Measurements from ENCODE around the gene AKAP8L. TPM values are rescaled to one million over a fixed set of nuclear protein-coding genes. Genes with fewer than 3 reads are reported as not detected.
"Not testable (repeated sequence)": the region's sequence is repeated elsewhere in the genome, so short reads cannot be mapped to it uniquely, and the experiment has no call there.

The AKAP8L gene
- total RNA-seq, 1 experiment from 2014 or later: 123 TPM

DNA sequence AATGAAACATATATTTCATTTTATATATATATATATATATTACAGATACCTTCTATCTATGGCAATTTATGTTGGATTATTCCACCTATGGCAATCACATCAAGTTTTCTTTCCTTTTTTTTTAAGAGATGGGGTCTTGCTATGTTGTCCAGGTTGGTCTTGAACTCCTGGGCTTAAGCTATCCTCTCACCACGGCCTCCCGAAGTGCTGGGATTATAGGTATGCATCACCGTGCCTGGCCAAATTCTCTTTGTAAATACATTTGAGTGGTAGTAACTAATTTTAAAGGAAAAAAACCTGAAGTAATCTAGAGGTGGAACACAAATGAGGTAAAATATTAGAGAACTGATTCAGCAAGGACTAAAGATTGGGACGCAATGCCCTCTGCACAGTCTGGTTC, 64.9 kb downstream of the AKAP8L start:
- Histone ChIP-seq H3K27ac (ENCODE audit: insufficient read length, low read depth, low read length) (no peak overlapping the region), H3K79me2 (ENCODE audit: insufficient read depth, low read length) (no peaks in the 10 kb centered on the region), H2BK5ac (ENCODE audit: insufficient read length, low read length) (no peak overlapping the region), H2BK20ac (ENCODE audit: low read depth, low read length, poor library complexity, severe bottlenecking) (no peak overlapping the region), H3K4ac (ENCODE audit: low read depth, low read length) (no peak overlapping the region), H3K4me1 (ENCODE audit: insufficient read depth, low read length) (no peaks in the 10 kb centered on the region), H2BK15ac (ENCODE audit: low read depth, low read length) (no peak overlapping the region), H2AK5ac (ENCODE audit: insufficient read length, low read length) (no peak overlapping the region), H4K5ac (ENCODE audit: insufficient read length, low read depth, low read length) (no peak overlapping the region), H4K8ac (replicated peaks; ENCODE audit: insufficient read length, low read depth, low read length) (no peak overlapping the region), H3T11ph (ENCODE audit: low read length) (no peak overlapping the region), H3K79me1 (ENCODE audit: insufficient read depth, low read depth, low read length, poor library complexity, severe bottlenecking) (no peaks in the 10 kb centered on the region), H3K56ac (ENCODE audit: insufficient read length, low read depth, low read length) (no peak overlapping the region), H3K23me2 (ENCODE audit: insufficient read length, low read depth, low read length, poor library complexity, severe bottlenecking) (no peaks in the 10 kb centered on the region), H3K14ac (ENCODE audit: insufficient read depth, low read length) (no peak overlapping the region), H3K9me3 (ENCODE audit: control insufficient read depth, low read depth, low read length) (no peaks in the 10 kb centered on the region), H3K4me2 (ENCODE audit: insufficient read depth, insufficient read length, low read length) (no peak overlapping the region), H3K9ac (ENCODE audit: extremely low read depth, insufficient read length, low read length) (no peak overlapping the region), H4K91ac (ENCODE audit: insufficient read length, low read depth, low read length) (no peak overlapping the region), H2BK12ac (ENCODE audit: insufficient read length, low read depth, low read length) (no peak overlapping the region), H3K18ac (ENCODE audit: insufficient read length, low read depth, low read length) (no peak overlapping the region), H3K23ac (ENCODE audit: insufficient read length, low read depth, low read length) (no peak overlapping the region), H3K27me3 (ENCODE audit: insufficient read depth, low read length) (no peaks in the 10 kb centered on the region), H2BK120ac (ENCODE audit: low read depth, low read length, poor library complexity, severe bottlenecking) (no peak overlapping the region), H2AFZ (ENCODE audit: low read length) (no peak overlapping the region), H4K20me1 (ENCODE audit: control insufficient read depth, insufficient read depth, insufficient read length) (no peaks in the 10 kb centered on the region)
- Mint-ChIP-seq H3K27me3 (ENCODE audit: low read depth) (no peaks in the 10 kb centered on the region), H3K36me3 (ENCODE audit: insufficient read depth in 1 of 3, low read depth in 3 of 3) (peaks cover 38 to 56% (median 41%) of the 10 kb centered on the region in 3 experiments; a peak in 6 of 7 replicates), H3K27ac (no peak overlapping the region), H3K9me3 (no peaks in the 10 kb centered on the region; a peak in 1 of 5 replicates), H3K4me3 (no peak overlapping the region), H3K4me1 (no peaks in the 10 kb centered on the region)
- DNase-seq: no peak
- no CpG with 5 or more reads among the region's 4 CpGs for WGBS (ENCODE audit: extremely low coverage, insufficient read length, low lambda C conversion rate)
- TF ChIP-seq CTCF (conservative IDR thresholded peaks at IDR 0.05): no peak

DNA sequence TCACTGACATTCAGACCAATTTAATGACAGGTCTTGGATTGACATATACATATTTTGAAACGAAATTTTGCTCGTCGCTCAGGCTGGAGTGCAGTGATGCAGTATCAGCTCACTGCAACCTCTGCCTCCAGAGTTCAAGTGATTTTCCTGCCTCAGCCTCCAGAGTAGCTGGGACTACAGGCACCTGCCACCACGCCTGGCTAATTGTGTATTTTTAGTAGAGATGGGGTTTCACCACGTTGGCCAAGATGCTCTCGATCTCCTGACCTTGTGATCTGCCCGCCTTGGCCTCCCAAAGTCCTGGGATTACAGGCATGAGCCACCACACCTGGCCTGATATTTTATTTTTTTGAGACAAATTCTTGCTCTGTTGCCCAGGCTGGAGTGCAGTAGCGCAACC, 66.3 kb downstream of the AKAP8L start:
- H3K27ac Mint-ChIP-seq: peak overlapping the region in 2 of 3 experiments; percentile 23 to 65; a peak in 1 of 7 replicates
- H3K79me2 ChIP-seq (ENCODE audit: insufficient read depth, low read length); H3K56ac ChIP-seq (ENCODE audit: insufficient read length, low read depth, low read length); H2AK5ac ChIP-seq (ENCODE audit: insufficient read length, low read length); H2BK5ac ChIP-seq (ENCODE audit: insufficient read length, low read length); H2BK120ac ChIP-seq (ENCODE audit: low read depth, low read length, poor library complexity, severe bottlenecking); H2BK15ac ChIP-seq (ENCODE audit: low read depth, low read length); H2BK12ac ChIP-seq (ENCODE audit: insufficient read length, low read depth, low read length); H2AFZ ChIP-seq (ENCODE audit: low read length); H3K79me1 ChIP-seq (ENCODE audit: insufficient read depth, low read depth, low read length, poor library complexity, severe bottlenecking); H3K18ac ChIP-seq (ENCODE audit: insufficient read length, low read depth, low read length); H3K4me1 Mint-ChIP-seq; H3K9me3 Mint-ChIP-seq; H3K23me2 ChIP-seq (ENCODE audit: insufficient read length, low read depth, low read length, poor library complexity, severe bottlenecking); H3K27me3 ChIP-seq (ENCODE audit: insufficient read depth, low read length); H4K5ac ChIP-seq (ENCODE audit: insufficient read length, low read depth, low read length); H3K27ac ChIP-seq (ENCODE audit: insufficient read length, low read depth, low read length); H3K14ac ChIP-seq (ENCODE audit: insufficient read depth, low read length); H3K27me3 Mint-ChIP-seq (ENCODE audit: low read depth); H3K9ac ChIP-seq (ENCODE audit: extremely low read depth, insufficient read length, low read length); H3K23ac ChIP-seq (ENCODE audit: insufficient read length, low read depth, low read length); H2BK20ac ChIP-seq (ENCODE audit: low read depth, low read length, poor library complexity, severe bottlenecking); H3K9me3 ChIP-seq (ENCODE audit: control insufficient read depth, low read depth, low read length); H3K4me1 ChIP-seq (ENCODE audit: insufficient read depth, low read length); H4K8ac ChIP-seq (replicated peaks; ENCODE audit: insufficient read length, low read depth, low read length); H4K91ac ChIP-seq (ENCODE audit: insufficient read length, low read depth, low read length); H3K4me2 ChIP-seq (ENCODE audit: insufficient read depth, insufficient read length, low read length); H3T11ph ChIP-seq (ENCODE audit: low read length); H3K4me3 Mint-ChIP-seq; DNase-seq; H4K20me1 ChIP-seq (ENCODE audit: control insufficient read depth, insufficient read depth, insufficient read length); H3K4ac ChIP-seq (ENCODE audit: low read depth, low read length): not testable (repeated sequence)
- H3K36me3 Mint-ChIP-seq (ENCODE audit: insufficient read depth in 1 of 3, low read depth in 3 of 3): peaks cover 25 to 42% (median 27%) of the 10 kb centered on the region in 3 experiments; a peak in 6 of 7 replicates
- no CpG with 5 or more reads among the region's 8 CpGs for WGBS (ENCODE audit: extremely low coverage, insufficient read length, low lambda C conversion rate)
